Neural cell (in vitro differentiated cells): ENCODE measurements around the gene STH.
"Not testable (repeated sequence)": the region's sequence is repeated elsewhere in the genome, so short reads cannot be mapped to it uniquely, and the experiment has no call there.

Source experiments
- EP300 ChIP-seq: fragments of 450-650 bp; conservative IDR thresholded peaks from 2 replicates; pipeline ENCODE4 v1.6.1; 2014; ENCODE audit warnings: antibody characterized with exemption, mild to moderate bottlenecking, moderate library complexity; ENCODE audit not compliant: poor library complexity, severe bottlenecking
- EZH2 ChIP-seq: fragments of 200-600, 300-800 bp; shearing (Covaris generic), sonication (generic); IDR thresholded peaks from 2 replicates; pipeline ENCODE4 v1.6.1; 2014; ENCODE audit warnings: antibody characterized with exemption, low read length, borderline replicate concordance, mild to moderate bottlenecking; ENCODE audit not compliant: insufficient read depth, poor library complexity, severe bottlenecking
- TAF1 ChIP-seq: IDR thresholded peaks from 2 replicates; pipeline ENCODE4 v1.6.1; 2012; ENCODE audit warnings: low read depth
- TF ChIP-seq, protein P1 (sequence below): fragments of 450-650 bp; IDR thresholded peaks from 2 replicates; pipeline ENCODE4 v1.5.1; 2014; ENCODE audit warnings: antibody characterized with exemption, mild to moderate bottlenecking, moderate library complexity; ENCODE audit not compliant: poor library complexity, severe bottlenecking

DNA sequence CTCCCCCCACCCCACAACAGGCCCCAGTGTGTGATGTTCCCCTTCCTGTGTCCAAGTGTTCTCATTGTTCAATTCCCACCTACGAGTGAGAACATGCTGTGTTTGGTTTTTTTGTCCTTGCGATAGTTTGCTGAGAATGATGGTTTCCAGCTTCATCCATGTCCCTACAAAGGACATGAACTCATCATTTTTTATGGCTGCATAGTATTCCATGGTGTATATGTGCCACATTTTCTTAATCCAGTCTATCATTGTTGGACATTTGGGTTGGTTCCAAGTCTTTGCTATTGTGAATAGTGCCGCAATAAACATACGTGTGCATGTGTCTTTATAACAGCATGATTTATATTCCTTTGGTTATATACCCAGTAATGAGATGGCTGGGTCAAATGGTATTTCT lies 42.3 kb upstream of the STH start:
- TF ChIP-seq, protein P1, sequence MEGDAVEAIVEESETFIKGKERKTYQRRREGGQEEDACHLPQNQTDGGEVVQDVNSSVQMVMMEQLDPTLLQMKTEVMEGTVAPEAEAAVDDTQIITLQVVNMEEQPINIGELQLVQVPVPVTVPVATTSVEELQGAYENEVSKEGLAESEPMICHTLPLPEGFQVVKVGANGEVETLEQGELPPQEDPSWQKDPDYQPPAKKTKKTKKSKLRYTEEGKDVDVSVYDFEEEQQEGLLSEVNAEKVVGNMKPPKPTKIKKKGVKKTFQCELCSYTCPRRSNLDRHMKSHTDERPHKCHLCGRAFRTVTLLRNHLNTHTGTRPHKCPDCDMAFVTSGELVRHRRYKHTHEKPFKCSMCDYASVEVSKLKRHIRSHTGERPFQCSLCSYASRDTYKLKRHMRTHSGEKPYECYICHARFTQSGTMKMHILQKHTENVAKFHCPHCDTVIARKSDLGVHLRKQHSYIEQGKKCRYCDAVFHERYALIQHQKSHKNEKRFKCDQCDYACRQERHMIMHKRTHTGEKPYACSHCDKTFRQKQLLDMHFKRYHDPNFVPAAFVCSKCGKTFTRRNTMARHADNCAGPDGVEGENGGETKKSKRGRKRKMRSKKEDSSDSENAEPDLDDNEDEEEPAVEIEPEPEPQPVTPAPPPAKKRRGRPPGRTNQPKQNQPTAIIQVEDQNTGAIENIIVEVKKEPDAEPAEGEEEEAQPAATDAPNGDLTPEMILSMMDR, result not testable (repeated sequence)
- not testable (repeated sequence) for TF ChIP-seq EZH2, EP300, TAF1
